HepG2 (cell line): ENCODE data around the gene MAP1LC3A.

Experiments used
- CREB1 ChIP-seq, 2 experiments: fragments of 450-650 bp in 1 of 2; IDR thresholded peaks; 2 replicates each; pipeline ENCODE4 v1.6.1; 2016 to 2017; ENCODE audit warnings: control low read depth in 1 of 2, mild to moderate bottlenecking in 1 of 2, missing compliant biosample characterization in 1 of 2, missing genetic modification characterization in 1 of 2
- EP300 ChIP-seq, 3 experiments: sonication (generic) in 1 of 3; formaldehyde crosslinking in 1 of 3; IDR thresholded peaks; 2 replicates each; pipeline versions ENCODE4 v1.5.1 to v1.6.1; 2011 to 2020; ENCODE audit warnings: low read depth in 2 of 3, low read length in 2 of 3, borderline replicate concordance in 1 of 3, improper control_type of control experiment in 1 of 3, mild to moderate bottlenecking in 1 of 3, missing genetic modification reagents in 1 of 3, moderate library complexity in 1 of 3
- ZBTB33 ChIP-seq: sonication (generic); formaldehyde crosslinking; IDR thresholded peaks from 2 replicates; pipeline ENCODE4 v1.4.0; 2020; ENCODE audit warnings: missing genetic modification reagents
- ZC3H4 ChIP-seq: sonication (generic); formaldehyde crosslinking; IDR thresholded peaks from 2 replicates; pipeline ENCODE4 v1.4.0; 2020; ENCODE audit warnings: missing genetic modification reagents, borderline replicate concordance
- TF ChIP-seq, protein P1 (sequence below): sonication (generic); formaldehyde crosslinking; IDR thresholded peaks from 2 replicates; pipeline ENCODE4 v1.5.0; 2020; ENCODE audit warnings: mild to moderate bottlenecking, missing genetic modification reagents, moderate library complexity

- TF ChIP-seq EP300 (IDR thresholded peaks at IDR 0.05; ENCODE audit: low read depth in 2 of 2, low read length in 2 of 2) (no peak), EP300 (CRISPR knock-in tag; IDR thresholded peaks at IDR 0.05; ENCODE audit: borderline replicate concordance) (no peak), ZBTB33 (CRISPR knock-in tag) (no peak), CREB1 (IDR thresholded peaks at IDR 0.05) (no peak), CREB1 (CRISPR knock-in tag; IDR thresholded peaks at IDR 0.05) (no peak), ZC3H4 (CRISPR knock-in tag) (no peak)
- TF ChIP-seq, protein P1, sequence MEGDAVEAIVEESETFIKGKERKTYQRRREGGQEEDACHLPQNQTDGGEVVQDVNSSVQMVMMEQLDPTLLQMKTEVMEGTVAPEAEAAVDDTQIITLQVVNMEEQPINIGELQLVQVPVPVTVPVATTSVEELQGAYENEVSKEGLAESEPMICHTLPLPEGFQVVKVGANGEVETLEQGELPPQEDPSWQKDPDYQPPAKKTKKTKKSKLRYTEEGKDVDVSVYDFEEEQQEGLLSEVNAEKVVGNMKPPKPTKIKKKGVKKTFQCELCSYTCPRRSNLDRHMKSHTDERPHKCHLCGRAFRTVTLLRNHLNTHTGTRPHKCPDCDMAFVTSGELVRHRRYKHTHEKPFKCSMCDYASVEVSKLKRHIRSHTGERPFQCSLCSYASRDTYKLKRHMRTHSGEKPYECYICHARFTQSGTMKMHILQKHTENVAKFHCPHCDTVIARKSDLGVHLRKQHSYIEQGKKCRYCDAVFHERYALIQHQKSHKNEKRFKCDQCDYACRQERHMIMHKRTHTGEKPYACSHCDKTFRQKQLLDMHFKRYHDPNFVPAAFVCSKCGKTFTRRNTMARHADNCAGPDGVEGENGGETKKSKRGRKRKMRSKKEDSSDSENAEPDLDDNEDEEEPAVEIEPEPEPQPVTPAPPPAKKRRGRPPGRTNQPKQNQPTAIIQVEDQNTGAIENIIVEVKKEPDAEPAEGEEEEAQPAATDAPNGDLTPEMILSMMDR (CRISPR knock-in tag): no peak
Measured at GRCh38 chr20:34586488-34587163, 28.1 kb downstream of the MAP1LC3A start.
